NCI-H345 treated with DMSO at 0.1 percent for 48 hours (cell line): ENCODE results near the gene SHTN1.

Experiments
- DNase-seq: peaks from one replicate; lab custom pipeline; 2025; ENCODE audit not compliant: unreplicated experiment; lab: John Stamatoyannopoulos, UW

Gene SHTN1

DNA sequence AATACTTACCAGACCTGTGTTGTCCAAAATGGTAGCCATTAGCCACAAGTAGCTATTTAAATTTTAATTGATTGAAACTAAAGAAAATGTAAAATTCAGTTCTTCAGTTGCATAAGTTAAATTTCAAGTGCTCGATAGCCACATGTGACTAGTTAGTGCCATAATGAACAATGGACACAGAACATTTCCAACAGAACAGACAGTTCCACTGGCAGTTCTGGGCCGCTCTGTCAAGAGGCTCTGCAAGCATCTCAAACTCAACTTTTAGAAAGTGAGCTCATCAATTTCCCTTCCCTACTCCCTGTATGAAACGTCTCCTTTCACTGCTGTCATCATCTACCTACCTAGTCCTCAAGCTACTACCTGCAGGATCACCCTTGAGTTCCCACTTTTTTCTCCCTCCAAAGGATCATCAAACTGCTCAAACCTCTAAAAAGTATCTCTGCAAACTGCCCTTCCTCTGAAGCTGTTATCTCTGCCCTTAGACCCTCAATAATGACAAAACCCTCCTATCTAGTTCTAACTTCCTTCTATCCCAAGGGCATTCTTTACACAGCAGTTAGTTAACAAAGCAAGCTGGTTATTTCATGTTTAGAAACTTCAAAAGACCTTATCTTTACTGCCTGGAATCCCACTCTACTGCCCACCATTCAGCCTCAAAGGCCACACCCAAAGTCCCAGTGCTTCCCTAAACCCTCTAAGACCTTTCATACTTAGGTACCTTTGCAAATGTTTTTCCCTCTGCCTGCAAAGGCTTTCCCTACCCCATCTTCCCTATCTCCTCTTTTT lies 20.6 kb downstream of the SHTN1 start:
- DNase-seq: no peak

DNA sequence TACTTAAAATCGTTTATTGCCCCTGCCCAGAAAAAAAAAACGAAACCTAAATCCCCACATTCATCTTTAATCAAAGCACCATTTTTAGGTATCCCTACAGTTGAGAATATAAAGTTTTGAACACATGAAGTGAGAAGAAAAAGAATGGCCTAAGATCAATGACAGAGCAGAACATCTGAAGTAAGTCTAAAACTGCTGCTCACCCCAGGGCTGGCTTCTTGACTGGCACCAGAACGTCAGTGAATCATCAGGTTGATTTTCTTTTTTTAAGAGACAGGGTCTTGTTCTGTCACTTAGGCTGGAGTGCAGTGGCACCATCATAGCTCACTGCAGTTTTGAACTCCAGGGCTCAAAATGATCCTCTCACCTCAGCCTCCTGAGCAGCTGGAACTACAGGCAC lies 24.9 kb downstream of the SHTN1 start:
- no peak for DNase-seq

DNA sequence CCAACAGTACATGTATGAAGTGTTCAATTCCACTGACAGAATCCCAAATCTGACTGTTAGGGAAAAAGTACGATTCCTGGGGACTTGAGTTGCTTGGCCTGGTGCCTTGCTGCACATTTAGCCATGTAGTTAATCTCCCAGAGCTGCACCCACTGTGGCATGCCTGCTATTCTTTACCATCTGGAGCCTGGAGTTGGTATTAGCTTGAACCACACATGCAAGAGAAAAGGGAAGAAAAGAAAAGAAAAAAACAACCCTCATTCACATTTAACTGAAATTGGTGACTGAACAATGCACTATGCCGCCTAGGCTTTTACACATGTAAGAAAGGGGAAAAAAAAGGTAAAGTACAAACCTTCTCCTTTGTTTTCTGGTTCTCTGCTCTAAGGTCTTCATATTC lies 26.1 kb downstream of the SHTN1 start:
- no peak for DNase-seq

DNA sequence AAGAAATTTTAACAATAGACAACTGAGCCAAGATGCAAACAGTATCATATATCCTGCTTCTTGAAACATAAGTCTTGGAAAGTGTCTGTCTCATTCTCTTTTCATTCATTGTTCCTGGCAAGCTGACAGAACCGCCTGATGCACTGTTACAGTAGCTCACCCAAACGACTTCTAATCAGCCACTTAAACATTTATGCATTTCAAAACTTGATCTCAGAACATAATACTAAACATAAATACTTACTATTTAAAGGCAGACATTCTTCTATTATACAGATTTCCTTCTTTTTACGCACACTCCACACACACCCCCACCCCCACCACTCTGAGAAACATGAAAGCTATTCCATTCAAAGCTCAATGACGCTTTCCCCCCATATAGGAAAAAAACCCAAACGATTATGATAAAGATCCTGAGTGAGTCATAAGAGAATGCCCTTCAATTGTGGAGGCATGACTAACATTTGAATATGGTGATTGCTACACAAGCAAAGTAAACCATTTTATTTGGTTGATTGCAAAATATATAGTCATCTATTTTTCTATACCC lies 30.5 kb downstream of the SHTN1 start:
- DNase-seq: no peak

DNA sequence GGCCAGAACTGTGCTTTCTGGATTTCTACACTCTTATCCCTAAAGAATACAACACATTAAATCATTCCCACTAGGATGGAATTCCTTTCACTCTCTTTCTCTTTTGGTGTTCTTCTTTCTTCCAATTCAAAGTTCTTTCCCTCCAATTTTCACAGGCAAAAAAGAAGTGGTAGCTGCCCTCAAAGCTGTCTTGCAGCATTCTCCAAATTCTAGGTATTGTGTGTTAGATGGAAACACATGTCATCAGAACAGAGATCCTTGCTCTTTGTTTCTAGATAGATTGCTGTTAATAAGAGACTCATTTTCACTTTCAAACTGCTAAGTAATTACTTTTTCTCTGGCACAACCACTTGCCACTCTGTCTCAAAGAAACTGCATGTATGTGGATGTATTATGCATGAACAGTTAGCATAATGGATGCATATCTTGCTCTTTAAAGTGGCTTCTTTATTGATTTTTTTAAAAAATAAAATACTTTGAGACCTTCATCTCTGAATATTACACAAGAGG lies 31.0 kb downstream of the SHTN1 start:
- DNase-seq: no peak

- no peak for DNase-seq
Observed at GRCh38 chr10:116973371-116973905, 31.5 kb downstream of the SHTN1 start.

GRCh38 chr10:116972131-116972530 lies 32.9 kb downstream of the SHTN1 start:
- no peak for DNase-seq

GRCh38 chr10:116970050-116970449 lies 34.9 kb downstream of the SHTN1 start:
- DNase-seq: no peak

GRCh38 chr10:116968331-116968730 lies 36.7 kb downstream of the SHTN1 start:
- no peak for DNase-seq

DNA sequence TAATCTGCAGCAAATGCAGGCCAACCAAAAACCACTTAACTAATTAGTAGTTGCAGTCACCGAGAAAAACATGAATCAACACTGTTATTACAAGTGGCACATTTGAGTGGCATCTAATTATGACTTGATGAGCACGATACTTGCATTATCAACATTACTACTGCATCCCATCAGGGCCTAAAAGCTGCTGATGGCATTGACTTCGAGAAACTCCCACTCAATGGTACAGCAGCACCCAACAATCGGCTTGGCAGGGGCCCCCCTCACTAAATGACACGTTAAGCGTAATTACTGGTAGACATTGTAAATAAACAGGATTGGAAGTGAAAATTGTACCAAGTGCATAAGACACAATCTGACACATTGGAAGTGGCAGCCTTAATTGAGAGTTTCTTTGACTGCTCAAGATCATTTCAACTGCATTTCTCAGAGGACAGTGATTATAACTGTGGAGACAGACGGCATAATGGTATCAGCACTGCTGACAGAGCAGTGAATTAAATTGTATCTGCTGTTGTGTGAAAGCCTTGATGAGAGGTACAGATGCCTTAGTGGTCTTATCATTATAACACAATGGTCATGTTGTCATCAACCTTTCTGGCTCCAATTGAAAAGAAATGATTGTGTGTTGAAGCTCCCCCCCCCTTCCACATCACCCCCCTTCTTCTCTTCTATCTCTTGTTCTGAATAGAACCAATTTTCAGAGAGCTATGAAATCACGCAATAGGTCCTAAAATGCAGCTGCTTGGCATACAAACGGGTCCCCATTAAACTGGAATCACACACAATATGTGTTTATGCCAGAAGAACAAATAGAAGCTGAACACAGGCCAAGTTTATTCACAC lies 43.4 kb downstream of the SHTN1 start:
- peak; percentile 60 for DNase-seq

DNA sequence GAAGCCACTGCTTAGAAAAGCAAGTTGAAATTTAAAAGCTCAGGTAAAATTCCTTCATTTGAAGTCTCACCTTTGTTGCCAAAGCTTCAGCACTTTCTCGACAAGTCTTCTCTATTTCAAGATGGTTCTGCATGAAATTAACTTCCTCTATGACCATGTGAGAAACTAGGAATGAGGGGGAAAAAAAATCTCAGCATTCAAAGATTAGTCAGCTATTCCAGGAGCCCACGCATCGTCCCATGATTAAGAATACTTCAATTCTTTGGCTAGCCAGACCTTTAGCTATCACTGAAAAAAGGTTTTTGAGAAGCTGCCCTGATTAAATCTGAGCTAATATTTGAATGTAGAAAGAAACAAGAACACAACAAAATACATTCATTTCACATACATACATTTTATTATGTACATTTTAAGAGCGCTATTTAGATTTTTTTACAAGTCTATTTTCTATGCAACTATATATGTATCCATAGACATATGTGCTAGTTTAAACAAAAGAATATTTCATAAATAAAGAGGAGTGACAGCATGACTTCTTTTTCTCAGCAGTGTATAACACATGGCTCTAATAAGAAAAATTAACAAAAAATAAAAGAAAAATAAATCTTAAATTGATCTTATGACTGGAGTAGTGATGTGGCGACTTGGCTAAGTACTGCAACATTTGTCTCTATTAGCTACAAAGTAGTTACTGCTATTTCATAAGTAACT lies 44.8 kb downstream of the SHTN1 start:
- DNase-seq: no peak

- DNase-seq: no peak
Observed at GRCh38 chr10:116952729-116953128, 52.3 kb downstream of the SHTN1 start.

DNA sequence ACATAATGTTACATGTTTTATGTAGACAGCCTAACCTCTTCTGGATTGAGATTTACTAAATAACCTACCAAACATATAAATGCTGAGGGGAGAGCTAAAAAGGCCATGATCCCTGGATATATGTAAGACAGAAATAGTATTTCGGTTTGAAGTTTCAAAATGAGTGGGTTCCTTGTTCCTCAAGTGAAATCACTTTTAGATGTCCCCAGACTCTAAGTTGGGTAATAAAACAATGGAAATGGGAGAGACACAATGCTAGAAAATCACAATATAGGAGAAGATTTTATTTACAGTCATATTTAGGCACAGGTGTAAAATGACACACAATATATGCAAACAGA lies 56.5 kb downstream of the SHTN1 start:
- DNase-seq: no peak

DNA sequence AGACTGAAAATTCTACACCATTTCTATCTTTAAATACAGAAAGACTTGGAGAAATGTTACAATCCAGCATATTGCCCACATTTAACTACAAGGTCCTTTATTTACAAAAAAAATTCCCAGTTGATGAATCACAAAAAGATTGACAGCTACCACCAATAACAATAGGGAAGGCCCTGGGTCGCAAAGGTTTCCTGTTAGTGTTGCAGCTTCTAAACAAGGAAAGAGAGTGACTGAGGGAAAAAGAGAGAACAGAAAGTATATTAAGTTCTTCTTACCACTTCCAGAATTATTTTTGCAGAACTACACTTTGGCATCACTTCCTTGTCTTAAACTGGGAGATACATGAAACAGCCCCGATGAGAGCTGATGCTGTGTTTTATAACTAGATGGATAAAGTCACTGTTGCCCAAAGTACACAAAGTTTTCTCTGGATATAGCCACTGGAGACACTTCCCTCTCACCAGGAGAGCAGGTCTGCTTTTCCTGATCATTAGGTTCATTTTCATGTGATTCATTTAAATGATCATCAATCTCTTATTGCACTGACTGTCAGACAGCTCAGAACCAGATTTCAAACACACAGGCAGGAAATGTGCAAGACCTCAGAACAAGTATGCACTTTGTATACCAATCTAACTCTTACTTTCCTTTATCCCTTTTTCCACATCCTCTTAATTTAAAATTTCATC lies 57.0 kb downstream of the SHTN1 start:
- no peak for DNase-seq

- DNase-seq: no peak
Observed at GRCh38 chr10:116944911-116945310, 60.1 kb downstream of the SHTN1 start.

- DNase-seq: no peak
Observed at GRCh38 chr10:116931806-116932205, 73.2 kb downstream of the SHTN1 start.

- no peak for DNase-seq
Observed at GRCh38 chr10:116926426-116926825, 78.6 kb downstream of the SHTN1 start.

GRCh38 chr10:116925056-116925455 lies 79.9 kb downstream of the SHTN1 start:
- no peak for DNase-seq

DNA sequence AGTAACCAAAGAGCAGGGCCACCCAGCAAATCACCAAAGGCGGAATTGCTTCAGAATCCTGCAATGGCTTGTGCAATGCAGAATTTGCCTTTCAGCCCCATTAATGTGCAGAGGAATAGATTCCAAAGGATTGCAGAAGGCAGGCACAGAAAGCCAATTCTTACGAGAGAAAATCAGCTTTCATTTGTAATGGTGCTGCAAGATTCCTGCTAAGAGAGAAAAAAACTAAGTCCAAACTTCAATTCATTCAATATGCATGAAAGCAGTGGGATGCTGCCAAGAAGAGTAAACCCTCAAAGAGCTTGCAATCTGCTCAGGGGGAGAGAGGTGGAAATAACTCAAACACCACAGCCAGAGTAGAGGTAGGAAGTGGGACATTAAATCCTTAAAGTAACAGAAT lies 85.3 kb downstream of the SHTN1 start:
- no peak for DNase-seq

GRCh38 chr10:116919164-116919563 lies 85.8 kb downstream of the SHTN1 start:
- no peak for DNase-seq
